Keratinocyte (primary cell): ENCODE data around the gene GDNF.

Experiments used
- EZH2 ChIP-seq: IDR thresholded peaks from one replicate; pipeline ENCODE4 v1.6.1; 2012; ENCODE audit warnings: inconsistent platforms, mild to moderate bottlenecking, low read length, moderate library complexity
- TF ChIP-seq, protein P1 (sequence below), 3 experiments: IDR thresholded peaks in 1 of 3; conservative IDR thresholded peaks in 1 of 3; optimal IDR thresholded peaks in 1 of 3; 2 replicates in 2 of 3; 3 replicates in 1 of 3; pipeline versions ENCODE3 to v1.5.1; 2011; ENCODE audit warnings: low read length in 3 of 3, mild to moderate bottlenecking in 3 of 3, moderate library complexity in 2 of 3, control low read depth in 1 of 3, inconsistent platforms in 1 of 3; ENCODE audit not compliant: insufficient read depth in 2 of 3; ENCODE audit errors: extremely low read depth in 1 of 3

DNA sequence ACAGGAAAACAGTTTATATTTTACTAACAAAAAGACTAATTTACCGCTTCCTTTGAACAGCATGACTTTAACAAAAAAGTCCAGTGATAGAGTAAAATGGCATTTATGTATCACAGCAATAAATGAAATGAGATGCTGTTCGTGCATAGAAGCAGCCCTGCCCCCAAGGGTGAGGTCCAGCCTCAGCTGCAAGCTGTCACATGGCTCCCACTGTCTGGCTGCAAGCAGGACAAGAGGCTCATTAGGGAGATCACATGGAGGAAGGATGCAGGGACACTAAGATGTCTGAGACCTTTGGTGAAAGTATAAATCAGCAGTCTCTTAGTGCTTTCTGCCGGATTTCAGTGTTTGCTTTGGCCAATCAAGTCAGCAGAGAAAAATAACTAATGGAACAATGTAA, 23.0 kb downstream of the GDNF start:
- TF ChIP-seq, protein P1, sequence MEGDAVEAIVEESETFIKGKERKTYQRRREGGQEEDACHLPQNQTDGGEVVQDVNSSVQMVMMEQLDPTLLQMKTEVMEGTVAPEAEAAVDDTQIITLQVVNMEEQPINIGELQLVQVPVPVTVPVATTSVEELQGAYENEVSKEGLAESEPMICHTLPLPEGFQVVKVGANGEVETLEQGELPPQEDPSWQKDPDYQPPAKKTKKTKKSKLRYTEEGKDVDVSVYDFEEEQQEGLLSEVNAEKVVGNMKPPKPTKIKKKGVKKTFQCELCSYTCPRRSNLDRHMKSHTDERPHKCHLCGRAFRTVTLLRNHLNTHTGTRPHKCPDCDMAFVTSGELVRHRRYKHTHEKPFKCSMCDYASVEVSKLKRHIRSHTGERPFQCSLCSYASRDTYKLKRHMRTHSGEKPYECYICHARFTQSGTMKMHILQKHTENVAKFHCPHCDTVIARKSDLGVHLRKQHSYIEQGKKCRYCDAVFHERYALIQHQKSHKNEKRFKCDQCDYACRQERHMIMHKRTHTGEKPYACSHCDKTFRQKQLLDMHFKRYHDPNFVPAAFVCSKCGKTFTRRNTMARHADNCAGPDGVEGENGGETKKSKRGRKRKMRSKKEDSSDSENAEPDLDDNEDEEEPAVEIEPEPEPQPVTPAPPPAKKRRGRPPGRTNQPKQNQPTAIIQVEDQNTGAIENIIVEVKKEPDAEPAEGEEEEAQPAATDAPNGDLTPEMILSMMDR (optimal IDR thresholded peaks at IDR 0.05 in 1 of 3, IDR thresholded peaks at IDR 0.05 in 1 of 3, conservative IDR thresholded peaks at IDR 0.05 in 1 of 3; ENCODE audit: extremely low read depth in 1 of 3, insufficient read depth in 2 of 3, low read length in 3 of 3): no peak
- TF ChIP-seq EZH2: no peak
